Forelimb muscle (tissue), 1 donor: ENCODE results near the gene GRK5. TPM values are rescaled to one million over a fixed set of nuclear protein-coding genes. Genes with fewer than 3 reads are reported as not detected.
A peak's percentile ranks its signal among the peaks of the same experiment; 100 is the strongest.

Source experiments
- DNase-seq: peaks from one replicate; pipeline ENCODE4 v3.0.0-alpha.2; 2013; ENCODE audit warnings: low read depth
- polyA plus RNA-seq: library from polyadenylated mRNA; unstranded; fragments of 120-200 nt; gene quantifications from one replicate; pipeline ENCODE4 v1.2.1, GENCODE V29; 2013; ENCODE audit not compliant: insufficient read length

The GRK5 gene
- polyA plus RNA-seq, 1 donor: 20.9 TPM

GRCh38 chr10:119441921-119442757, 234.8 kb downstream of the GRK5 start:
- no peak for DNase-seq

- no peak for DNase-seq
These were observed 235.3 kb downstream of the GRK5 start for GRCh38 chr10:119442758-119443060.

- no peak for DNase-seq
These were observed 236.1 kb downstream of the GRK5 start for GRCh38 chr10:119443441-119443840.

- no peak for DNase-seq
These were observed 236.7 kb downstream of the GRK5 start for GRCh38 chr10:119443970-119444660.

- no peak for DNase-seq
These were observed 237.5 kb downstream of the GRK5 start for GRCh38 chr10:119444866-119445265.

- DNase-seq: peak; percentile 52
These were observed 238.1 kb downstream of the GRK5 start for GRCh38 chr10:119445311-119445934.

GRCh38 chr10:119445935-119446317, 238.6 kb downstream of the GRK5 start:
- no peak for DNase-seq

GRCh38 chr10:119446441-119447277, 239.3 kb downstream of the GRK5 start:
- no peak for DNase-seq

GRCh38 chr10:119447421-119447820, 240.1 kb downstream of the GRK5 start:
- no peak for DNase-seq

- DNase-seq: no peak
These were observed 240.6 kb downstream of the GRK5 start for GRCh38 chr10:119447823-119448546.

- DNase-seq: no peak
These were observed 241.5 kb downstream of the GRK5 start for GRCh38 chr10:119448628-119449584.

- no peak for DNase-seq
These were observed 242.5 kb downstream of the GRK5 start for GRCh38 chr10:119449760-119450461.

GRCh38 chr10:119450606-119451299, 243.4 kb downstream of the GRK5 start:
- DNase-seq: no peak

- DNase-seq: no peak
These were observed 244.0 kb downstream of the GRK5 start for GRCh38 chr10:119451300-119451896.

GRCh38 chr10:119452396-119452795, 245.0 kb downstream of the GRK5 start:
- DNase-seq: no peak

- no peak for DNase-seq
These were observed 245.9 kb downstream of the GRK5 start for GRCh38 chr10:119453313-119453712.

- DNase-seq: no peak
These were observed 246.9 kb downstream of the GRK5 start for GRCh38 chr10:119454316-119454715.

- DNase-seq: no peak
These were observed 247.6 kb downstream of the GRK5 start for GRCh38 chr10:119454990-119455389.
